Psoas muscle (tissue), 8 donors: Measurements from ENCODE around the gene SDS. TPM values are rescaled to one million over a fixed set of nuclear protein-coding genes. Genes with fewer than 3 reads are reported as not detected.

Source experiments
- ATAC-seq, 4 donors: fragments of 200-7000 bp; cut with Tn5 transposase; one replicate each; pipeline ENCODE4 v1.9.1; 2020; ENCODE audit warnings: moderate library complexity in 3 of 4, mild to moderate bottlenecking in 2 of 4
- DNase-seq, 2 donors: peaks; one replicate each; pipeline ENCODE4 v3.0.0-alpha.2; 2020
- H3K27ac ChIP-seq: fragments of 200-600 bp; one replicate; pipeline ENCODE4 v1.8.0; 2022
- H3K27me3 ChIP-seq, 3 donors: fragments of 200-600 bp in 1 of 3; one replicate each; pipeline versions ENCODE4 v1.6.1 to v1.8.0; 2013 to 2022; ENCODE audit warnings: low read length in 2 of 3, mild to moderate bottlenecking in 2 of 3, moderate library complexity in 1 of 3; ENCODE audit not compliant: insufficient read depth in 3 of 3
- H3K36me3 ChIP-seq, 2 donors: fragments of 200-600 bp in 1 of 2; one replicate each; pipeline versions ENCODE4 v1.6.1 to v1.8.0; 2013 to 2022; ENCODE audit warnings: low read depth in 1 of 2, mild to moderate bottlenecking in 1 of 2, moderate library complexity in 1 of 2; ENCODE audit not compliant: insufficient read depth in 1 of 2
- H3K4me1 ChIP-seq: fragments of 200-600 bp; one replicate; pipeline ENCODE4 v1.8.0; 2022
- H3K4me3 ChIP-seq: fragments of 200-600 bp; one replicate; pipeline ENCODE4 v1.8.0; 2022; ENCODE audit warnings: mild to moderate bottlenecking
- H3K9me3 ChIP-seq: fragments of 200-600 bp; one replicate; pipeline ENCODE4 v1.8.0; 2022
- WGBS, 3 donors: extraction: QIAGEN DNeasy Blood & Tissue Kit; methylation state at CpG; one replicate each; pipeline versions ENCODE4 v1.1.6 to v1.1.7; 2013; 5-methylcytosine and 5-hydroxymethylcytosine counted together
- intact Hi-C, 2 donors: fragments of 100-400 bp; cut with DNase I; formaldehyde crosslinking; loops; one replicate each; pipeline versions ENCODE4 v1.11.0 to v1.14.2; 2022
- polyA plus RNA-seq, 3 donors: library from polyadenylated mRNA; stranded (reverse); fragments of 200-250 nt; gene quantifications; one replicate each; pipeline ENCODE4 v1.2.3, GENCODE V29; 2013
- total RNA-seq, 4 donors: library from RNA; stranded (reverse); fragmentation: NEBNext Ultra II Directional in 2 of 4; extraction: Animal tissue kit (Norgen Biotek cat#: 25700) in 2 of 4; gene quantifications; one replicate each; pipeline versions ENCODE4 v1.2.1 to v1.2.4, GENCODE V29; 2021 to 2023
- TF ChIP-seq, protein P1 (sequence below): fragments of 200-600 bp; IDR thresholded peaks from one replicate; pipeline ENCODE4 v1.8.0; 2022; ENCODE audit warnings: antibody characterized with exemption
- donor health status: healthy with polysubstance abuse.
- donor health status: DM: no; HTN: no; CAD: no; lungs with moderate emphysema.
- donor health status: Bipolar disorder and iron deficiency.
- donor health status: healthy.
- donor health status: DM: yes; HTN: yes; CAD: no.
- donor health status: DM: no; HTN: no; CAD: no.
- donor health status: DM: no; HTN: no; CAD: no.
- donor health status: DM: yes; HTN: yes; CAD: no.

SDS gene
- total and polyA plus RNA-seq, 7 donors = 0.05 to 0.91 (median 0.38) TPM; not detected in 3

- TF ChIP-seq, protein P1, sequence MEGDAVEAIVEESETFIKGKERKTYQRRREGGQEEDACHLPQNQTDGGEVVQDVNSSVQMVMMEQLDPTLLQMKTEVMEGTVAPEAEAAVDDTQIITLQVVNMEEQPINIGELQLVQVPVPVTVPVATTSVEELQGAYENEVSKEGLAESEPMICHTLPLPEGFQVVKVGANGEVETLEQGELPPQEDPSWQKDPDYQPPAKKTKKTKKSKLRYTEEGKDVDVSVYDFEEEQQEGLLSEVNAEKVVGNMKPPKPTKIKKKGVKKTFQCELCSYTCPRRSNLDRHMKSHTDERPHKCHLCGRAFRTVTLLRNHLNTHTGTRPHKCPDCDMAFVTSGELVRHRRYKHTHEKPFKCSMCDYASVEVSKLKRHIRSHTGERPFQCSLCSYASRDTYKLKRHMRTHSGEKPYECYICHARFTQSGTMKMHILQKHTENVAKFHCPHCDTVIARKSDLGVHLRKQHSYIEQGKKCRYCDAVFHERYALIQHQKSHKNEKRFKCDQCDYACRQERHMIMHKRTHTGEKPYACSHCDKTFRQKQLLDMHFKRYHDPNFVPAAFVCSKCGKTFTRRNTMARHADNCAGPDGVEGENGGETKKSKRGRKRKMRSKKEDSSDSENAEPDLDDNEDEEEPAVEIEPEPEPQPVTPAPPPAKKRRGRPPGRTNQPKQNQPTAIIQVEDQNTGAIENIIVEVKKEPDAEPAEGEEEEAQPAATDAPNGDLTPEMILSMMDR = no peak
- no peaks in the 10 kb centered on the region for H3K9me3 ChIP-seq
- H3K27ac ChIP-seq = no peak overlapping the region
- 82 to 84% (median 83%) methylated on average over 7 of the region's 7 CpGs for WGBS, 3 donors
- intact Hi-C loops = no loop called here
- H3K4me1 ChIP-seq = peaks cover 13% of the 10 kb centered on the region
- ATAC-seq = no peak
- DNase-seq = no peak
- H3K27me3 ChIP-seq = no peaks in the 10 kb centered on the region
- no peak overlapping the region for H3K4me3 ChIP-seq
- peaks cover 0 to 61% of the 10 kb centered on the region in 2 donors for H3K36me3 ChIP-seq
Observed at GRCh38 chr12:113370923-113371682, 32.6 kb downstream of the SDS start.

- H3K9me3 ChIP-seq = no peaks in the 10 kb centered on the region
- DNase-seq = no peak
- intact Hi-C loops = loop anchor here in 1 of 2 donors (10.0 kb wide), 1 partner anchor 185 kb away; the partner anchor contains the start of genes DDX54 and RITA1
- no peaks in the 10 kb centered on the region for H3K27me3 ChIP-seq
- peaks cover 18% of the 10 kb centered on the region for H3K4me1 ChIP-seq
- TF ChIP-seq, protein P1 = no peak
- peaks cover 0 to 45% of the 10 kb centered on the region in 2 donors for H3K36me3 ChIP-seq
- WGBS, 3 donors = 83 to 87% (median 84%) methylated on average over 6 of the region's 6 CpGs
- no peak for ATAC-seq
- no peak overlapping the region for H3K4me3 ChIP-seq
- H3K27ac ChIP-seq = no peak overlapping the region
Observed at GRCh38 chr12:113369391-113369985, 34.2 kb downstream of the SDS start.

GRCh38 chr12:113368331-113368730, 35.4 kb downstream of the SDS start:
- H3K4me1 ChIP-seq = peaks cover 18% of the 10 kb centered on the region
- intact Hi-C loops = loop anchor here in 1 of 2 donors (10.0 kb wide), 1 partner anchor 184 kb away; the partner anchor contains the start of genes DDX54 and RITA1

DNA sequence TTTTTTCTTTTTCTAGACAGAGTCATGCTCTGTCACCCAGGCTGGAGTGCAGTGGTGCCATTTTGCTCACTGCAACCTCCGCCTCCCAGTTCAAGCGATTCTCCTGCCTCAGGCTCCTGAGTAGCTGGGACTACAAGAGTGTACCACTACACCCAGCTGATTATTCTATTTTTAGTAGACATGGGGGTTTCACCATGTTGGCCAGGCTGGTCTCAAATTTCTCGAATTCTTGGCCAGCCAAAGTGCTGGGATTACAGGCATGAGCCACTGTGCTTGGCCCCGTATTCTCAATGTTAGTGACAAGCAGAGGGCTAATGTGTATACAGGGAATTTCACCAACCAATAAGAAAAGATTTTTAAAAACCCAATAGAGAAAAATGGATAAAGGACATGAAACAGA, 36.9 kb downstream of the SDS start:
- H3K27me3 ChIP-seq = no peaks in the 10 kb centered on the region
- ATAC-seq (peak; percentile 93 to 95 (median 94)), DNase-seq (no peak)
- peak overlapping the region; percentile 56 for H3K27ac ChIP-seq
- 28 to 40% (median 29%) methylated on average over 4 of the region's 4 CpGs for WGBS, 3 donors
- peaks cover 18% of the 10 kb centered on the region for H3K4me1 ChIP-seq
- no peak overlapping the region for H3K4me3 ChIP-seq
- intact Hi-C loops = loop anchor here in 1 of 2 donors (10.0 kb wide), 1 partner anchor 182 kb away; the partner anchor contains the start of genes DDX54 and RITA1
- TF ChIP-seq, protein P1 = no peak
- H3K36me3 ChIP-seq = peaks cover 0 to 20% of the 10 kb centered on the region in 2 donors
- H3K9me3 ChIP-seq = no peaks in the 10 kb centered on the region

More at GRCh38 chr12:113368331-113368730, 35.4 kb downstream of the SDS start:
- no peaks in the 10 kb centered on the region for H3K27me3 ChIP-seq
- TF ChIP-seq, protein P1 = no peak
- ATAC-seq (no peak), DNase-seq (no peak)
- no peaks in the 10 kb centered on the region for H3K9me3 ChIP-seq
- H3K4me3 ChIP-seq = no peak overlapping the region
- WGBS, 3 donors = 82 to 90% (median 85%) methylated on average over 4 of the region's 4 CpGs
- H3K27ac ChIP-seq = no peak overlapping the region
- H3K36me3 ChIP-seq = peaks cover 0 to 35% of the 10 kb centered on the region in 2 donors
